GM12865 (cell line): ENCODE measurements around the gene BMPR1A.

Experiments
- DNase-seq: peaks from one replicate; pipeline ENCODE4 v3.0.0; 2010; ENCODE audit warnings: low read depth
- H3K4me3 ChIP-seq: 2 replicates; pipeline ENCODE4 v1.5.1; 2011; ENCODE audit warnings: mild to moderate bottlenecking, low read depth, low read length, control low read depth
- CTCF ChIP-seq: IDR thresholded peaks from 2 replicates; pipeline ENCODE4 v1.5.1; 2011; ENCODE audit warnings: low read length, control low read depth, low read depth, inconsistent platforms; ENCODE audit not compliant: insufficient read depth; ENCODE audit errors: missing control alignments

The BMPR1A gene

GRCh38 chr10:86773498-86773897 is 17.1 kb downstream of the BMPR1A start:
- no peak for TF ChIP-seq CTCF
- no peak overlapping the region for H3K4me3 ChIP-seq
- DNase-seq = no peak

GRCh38 chr10:86775056-86775869 is 18.8 kb downstream of the BMPR1A start:
- no peak overlapping the region for H3K4me3 ChIP-seq
- DNase-seq = peak; percentile 77
- TF ChIP-seq CTCF = no peak

GRCh38 chr10:86775870-86776180 is 19.4 kb downstream of the BMPR1A start:
- TF ChIP-seq CTCF = no peak
- H3K4me3 ChIP-seq = no peak overlapping the region
- no peak for DNase-seq

GRCh38 chr10:86779220-86780017 is 23.0 kb downstream of the BMPR1A start:
- DNase-seq = no peak
- no peak overlapping the region for H3K4me3 ChIP-seq
- TF ChIP-seq CTCF = no peak

GRCh38 chr10:86782701-86783418 is 26.4 kb downstream of the BMPR1A start:
- no peak for TF ChIP-seq CTCF
- peak; percentile 61 for DNase-seq
- peak overlapping the region; percentile 23 for H3K4me3 ChIP-seq

GRCh38 chr10:86785037-86785436 is 28.6 kb downstream of the BMPR1A start:
- no peak overlapping the region for H3K4me3 ChIP-seq
- DNase-seq = no peak
- no peak for TF ChIP-seq CTCF
